Spleen (tissue), 11 donors: Measurements from ENCODE around the gene SLIT3. TPM values are rescaled to one million over a fixed set of nuclear protein-coding genes. Genes with fewer than 3 reads are reported as not detected.

Experiments
- DNase-seq: peaks from one replicate; pipeline ENCODE4 v3.0.0-alpha.2; 2020
- H3K27ac ChIP-seq, 8 donors: fragments of 200-600 bp; sonication (generic) in 7 of 8; 1 replicate in 4 of 8; 2 replicates in 4 of 8; pipeline versions ENCODE4 v1.5.0 to v1.8.0; 2016 to 2021; ENCODE audit warnings: inconsistent platforms in 4 of 8, mild to moderate bottlenecking in 4 of 8, moderate library complexity in 1 of 8
- H3K27me3 ChIP-seq, 7 donors: fragments of 200-600 bp; sonication (generic) in 6 of 7; replicated peaks in 1 of 7; 1 replicate in 4 of 7; 2 replicates in 3 of 7; pipeline versions ENCODE4 v1.5.0 to v1.8.0; 2016 to 2021; ENCODE audit warnings: inconsistent platforms in 3 of 7, mild to moderate bottlenecking in 1 of 7
- H3K36me3 ChIP-seq, 6 donors: fragments of 200-600 bp; sonication (generic) in 5 of 6; 1 replicate in 4 of 6; 2 replicates in 2 of 6; pipeline versions ENCODE4 v1.5.0 to v1.8.0; 2016 to 2021; ENCODE audit warnings: inconsistent platforms in 2 of 6
- H3K4me1 ChIP-seq, 6 donors: fragments of 200-600 bp; sonication (generic) in 5 of 6; 1 replicate in 3 of 6; 2 replicates in 3 of 6; pipeline versions ENCODE4 v1.5.0 to v1.8.0; 2016 to 2021; ENCODE audit warnings: inconsistent platforms in 3 of 6
- H3K4me3 ChIP-seq, 8 donors: fragments of 200-600 bp; sonication (generic) in 7 of 8; 1 replicate in 4 of 8; 2 replicates in 4 of 8; pipeline versions ENCODE4 v1.5.0 to v1.8.0; 2016 to 2021; ENCODE audit warnings: inconsistent platforms in 4 of 8, mild to moderate bottlenecking in 4 of 8, moderate library complexity in 2 of 8
- H3K9me3 ChIP-seq, 8 donors: fragments of 200-600 bp; sonication (generic) in 7 of 8; 1 replicate in 4 of 8; 2 replicates in 4 of 8; pipeline versions ENCODE4 v1.5.0 to v1.8.0; 2016 to 2021; ENCODE audit warnings: inconsistent platforms in 4 of 8
- CTCF ChIP-seq, 11 experiments: fragments of 200-600 bp in 7 of 11; fragments of 450-650 bp in 4 of 11; sonication (generic) in 4 of 11; IDR thresholded peaks in 8 of 11; conservative IDR thresholded peaks in 3 of 11; 1 replicate in 7 of 11; 2 replicates in 4 of 11; pipeline versions ENCODE4 v1.4.0 to v1.8.0; 2016 to 2021; ENCODE audit warnings: antibody characterized with exemption in 11 of 11, inconsistent platforms in 4 of 11, mild to moderate bottlenecking in 1 of 11
- POLR2A ChIP-seq, 3 donors: fragments of 450-650 bp; IDR thresholded peaks; one replicate each; pipeline ENCODE4 v1.5.1; 2017; ENCODE audit warnings: antibody characterized with exemption in 3 of 3, mild to moderate bottlenecking in 1 of 3
- POLR2AphosphoS5 ChIP-seq, 3 donors: sonication (generic); formaldehyde crosslinking; IDR thresholded peaks; one replicate each; pipeline ENCODE4 v1.5.1; 2017; ENCODE audit warnings: antibody characterized with exemption in 3 of 3
- WGBS, 5 donors: extraction: QIAGEN DNeasy Blood & Tissue Kit in 3 of 5; methylation state at CpG; one replicate each; pipeline versions ENCODE4 v1.1.5 to v1.1.7; 2013 to 2018; 5-methylcytosine and 5-hydroxymethylcytosine counted together
- intact Hi-C: fragments of 100-400 bp; cut with DNase I; formaldehyde crosslinking; loops from one replicate; pipeline ENCODE4 v1.15.0; 2023; ENCODE audit warnings: low total_unique reads
- polyA plus RNA-seq, 3 donors: library from polyadenylated mRNA; stranded (reverse); fragments of 200-250 nt; gene quantifications; one replicate each; pipeline ENCODE4 v1.2.1, GENCODE V29; 2013
- total RNA-seq, 7 donors: library from RNA; depleted of rRNA in 3 of 7; stranded (reverse); fragments of >200 nt in 3 of 7; fragmentation: NEBNext Ultra II Directional in 4 of 7; extraction: Animal tissue kit (Norgen Biotek cat#: 25700) in 4 of 7; gene quantifications; one replicate each; pipeline versions ENCODE4 v1.1.0 to v1.2.1, GENCODE V29; 2016 to 2021
- donor health status: healthy with polysubstance abuse.
- donor health status: DM: no; HTN: no; CAD: no; lungs with moderate emphysema.
- donor health status: DM: no; HTN: no; CAD: no.
- donor health status: Bipolar disorder and iron deficiency.
- donor health status: healthy.
- donor health status: DM: no; HTN: no; CAD: no.
- donor health status: DM: yes; HTN: yes; CAD: no.

SLIT3 gene
- total and polyA plus RNA-seq, 10 donors: 0.33 to 54.0 (median 13.2) TPM

- H3K4me3 ChIP-seq: no peak overlapping the region
- H3K9me3 ChIP-seq: no peaks in the 10 kb centered on the region
Observed at GRCh38 chr5:169248550-169248949, 52.4 kb downstream of the SLIT3 start.

DNA sequence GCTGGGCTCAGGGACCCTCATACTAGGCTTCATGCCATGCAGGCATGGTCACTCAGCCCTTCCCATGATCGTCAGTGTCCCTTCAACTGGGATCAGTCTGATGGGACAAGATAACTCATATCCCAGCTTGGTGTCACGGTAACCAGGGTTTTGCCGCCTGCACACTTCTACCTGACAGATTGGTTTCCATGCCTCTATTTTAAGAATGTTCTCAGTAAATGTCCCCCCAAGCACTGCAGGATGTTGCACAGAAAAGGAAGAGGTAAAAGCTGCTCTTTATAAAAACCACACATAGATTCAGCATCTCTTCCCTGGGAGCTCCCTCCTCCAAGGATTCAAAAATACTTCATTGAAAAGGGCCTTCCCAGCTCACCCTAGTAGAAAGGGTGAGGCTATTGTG is 56.1 kb downstream of the SLIT3 start:
- TF ChIP-seq CTCF (IDR thresholded peaks at IDR 0.05 in 8 of 11, conservative IDR thresholded peaks at IDR 0.05 in 3 of 11) (no peak), POLR2AphosphoS5 (IDR thresholded peaks at IDR 0.05) (no peak), POLR2A (IDR thresholded peaks at IDR 0.05) (no peak)
- Histone ChIP-seq H3K36me3 (no peaks in the 10 kb centered on the region), H3K9me3 (peaks cover 0 to 12% (median 5%) of the 10 kb centered on the region in 8 donors), H3K27me3 (peaks cover 0 to 3% (median 0%) of the 10 kb centered on the region in 7 donors), H3K4me1 (no peaks in the 10 kb centered on the region), H3K4me3 (no peak overlapping the region), H3K27ac (no peak overlapping the region)
- intact Hi-C loops: no loop called here
- no peak for DNase-seq
- 83 to 94% (median 87%) methylated on average over 3 of the region's 3 CpGs for WGBS, 5 donors

More at GRCh38 chr5:169248550-169248949, 52.4 kb downstream of the SLIT3 start:
- DNase-seq: no peak
- TF ChIP-seq POLR2A (IDR thresholded peaks at IDR 0.05) (no peak), CTCF (IDR thresholded peaks at IDR 0.05 in 8 of 11, conservative IDR thresholded peaks at IDR 0.05 in 3 of 11) (no peak), POLR2AphosphoS5 (IDR thresholded peaks at IDR 0.05) (no peak)
- no peaks in the 10 kb centered on the region for H3K36me3 ChIP-seq
- H3K4me1 ChIP-seq: no peaks in the 10 kb centered on the region
- H3K27me3 ChIP-seq: peaks cover 0 to 3% (median 0%) of the 10 kb centered on the region in 7 donors
- intact Hi-C loops: no loop called here
- WGBS, 5 donors: 63 to 87% (median 83%) methylated on average over 3 of the region's 3 CpGs
- no peak overlapping the region for H3K27ac ChIP-seq

- Histone ChIP-seq H3K9me3 (peaks cover 0 to 22% (median 14%) of the 10 kb centered on the region in 8 donors), H3K27ac (no peak overlapping the region), H3K4me1 (no peaks in the 10 kb centered on the region), H3K36me3 (no peaks in the 10 kb centered on the region), H3K27me3 (peaks cover 0 to 3% (median 0%) of the 10 kb centered on the region in 7 donors), H3K4me3 (no peak overlapping the region)
- WGBS, 5 donors: 82 to 94% (median 87%) methylated on average over 10 of the region's 10 CpGs
- no peak for DNase-seq
- intact Hi-C loops: no loop called here
- no peak for TF ChIP-seq POLR2AphosphoS5 (IDR thresholded peaks at IDR 0.05)
- TF ChIP-seq POLR2A (IDR thresholded peaks at IDR 0.05): no peak
- no peak for TF ChIP-seq CTCF (IDR thresholded peaks at IDR 0.05 in 8 of 11, conservative IDR thresholded peaks at IDR 0.05 in 3 of 11)
Observed at GRCh38 chr5:169243651-169244422, 57.1 kb downstream of the SLIT3 start.

DNA sequence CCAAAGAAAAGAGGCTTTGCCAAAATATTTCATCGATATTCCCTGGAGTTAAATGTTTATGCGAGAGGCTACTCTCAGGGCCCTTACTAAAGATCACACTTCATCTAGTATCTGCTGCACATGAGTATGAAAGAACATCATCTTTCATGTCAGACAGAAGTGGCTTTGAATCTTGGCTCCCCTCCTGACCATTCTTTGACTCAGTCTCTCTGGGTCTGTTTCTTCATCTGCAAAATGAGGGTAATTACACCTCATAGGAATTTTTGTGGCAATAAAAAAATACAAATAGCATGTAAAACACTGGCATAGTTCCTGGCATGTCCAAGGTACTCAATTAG is 58.1 kb downstream of the SLIT3 start:
- Histone ChIP-seq H3K9me3 (peaks cover 0 to 30% (median 18%) of the 10 kb centered on the region in 8 donors), H3K4me1 (no peaks in the 10 kb centered on the region), H3K4me3 (no peak overlapping the region), H3K27me3 (peaks cover 0 to 3% (median 0%) of the 10 kb centered on the region in 7 donors), H3K36me3 (no peaks in the 10 kb centered on the region), H3K27ac (no peak overlapping the region)
- DNase-seq: no peak
- 92 to 98% (median 94%) methylated on average over 2 of the region's 2 CpGs for WGBS, 5 donors
- intact Hi-C loops: no loop called here
- TF ChIP-seq POLR2AphosphoS5 (IDR thresholded peaks at IDR 0.05) (no peak), POLR2A (IDR thresholded peaks at IDR 0.05) (no peak), CTCF (IDR thresholded peaks at IDR 0.05 in 8 of 11, conservative IDR thresholded peaks at IDR 0.05 in 3 of 11) (no peak)
